Activated CD4-positive, alpha-beta T cell treated with anti-CD3 and anti-CD28 coated beads for 48 hours (primary cell): ENCODE results near the gene PHIP.
"Not testable (repeated sequence)": the region's sequence is repeated elsewhere in the genome, so short reads cannot be mapped to it uniquely, and the experiment has no call there.

Source experiments
- DNase-seq: peaks from one replicate; pipeline ENCODE4 v3.0.0-alpha.2; 2020

Gene PHIP

DNA sequence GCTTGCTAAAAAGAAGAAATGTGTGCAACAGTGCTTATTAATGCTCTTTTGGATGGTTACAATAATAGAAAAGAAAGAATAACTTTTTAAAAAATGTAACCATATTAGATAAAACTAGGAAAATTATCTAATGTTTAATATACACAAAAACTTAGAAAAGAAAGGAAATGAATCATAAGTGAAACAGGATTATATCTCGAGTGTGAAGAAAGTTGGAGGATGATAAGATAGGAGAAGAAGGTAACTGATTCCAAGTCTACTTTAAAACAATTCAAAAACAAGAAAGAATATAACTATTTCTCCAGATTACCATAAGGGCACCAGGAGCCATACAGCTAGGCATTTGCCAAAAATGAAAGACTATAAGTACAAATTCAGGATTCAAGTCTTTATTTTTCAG, 73.0 kb downstream of the PHIP start:
- no peak for DNase-seq

GRCh38 chr6:79004239-79004638, 73.8 kb downstream of the PHIP start:
- no peak for DNase-seq

DNA sequence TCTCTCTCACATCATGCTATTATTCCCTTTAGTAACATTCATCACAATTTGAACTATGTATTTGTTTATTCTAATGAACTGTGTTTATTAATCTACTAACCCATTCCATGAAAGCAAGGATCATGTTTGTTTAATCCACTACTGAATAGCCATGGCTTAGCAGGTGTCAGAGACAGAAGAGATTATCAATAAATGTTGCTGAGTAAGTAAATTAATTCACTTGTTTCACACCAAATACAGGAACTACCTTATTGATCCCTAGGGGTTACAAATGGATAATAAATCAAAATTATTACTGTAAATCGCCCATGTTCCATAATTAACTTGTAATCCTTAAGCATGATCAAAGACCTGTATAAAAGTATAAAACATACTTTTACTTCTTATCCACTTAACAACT, 76.6 kb downstream of the PHIP start:
- DNase-seq = no peak

- DNase-seq = no peak
These were observed 78.3 kb downstream of the PHIP start for GRCh38 chr6:78999737-79000136.

DNA sequence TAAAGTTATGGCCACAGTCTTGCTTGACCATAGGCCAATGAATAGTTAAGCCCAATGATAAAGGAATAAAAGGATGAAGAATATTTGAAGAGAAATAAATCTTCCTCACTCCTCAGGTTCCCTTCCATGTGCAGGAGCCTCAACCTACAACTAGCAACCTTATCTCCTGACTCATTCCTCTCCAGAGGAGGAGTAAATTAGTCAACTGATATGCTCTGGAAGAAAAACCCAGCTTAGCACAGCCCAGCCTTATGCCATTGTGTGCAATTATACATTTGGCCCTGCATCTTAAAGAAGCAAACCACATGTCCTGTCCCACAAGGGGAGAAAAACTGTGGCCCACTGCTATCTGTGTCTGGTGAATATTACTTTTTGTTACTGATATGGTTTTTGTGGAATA, 82.1 kb downstream of the PHIP start:
- DNase-seq = no peak

DNA sequence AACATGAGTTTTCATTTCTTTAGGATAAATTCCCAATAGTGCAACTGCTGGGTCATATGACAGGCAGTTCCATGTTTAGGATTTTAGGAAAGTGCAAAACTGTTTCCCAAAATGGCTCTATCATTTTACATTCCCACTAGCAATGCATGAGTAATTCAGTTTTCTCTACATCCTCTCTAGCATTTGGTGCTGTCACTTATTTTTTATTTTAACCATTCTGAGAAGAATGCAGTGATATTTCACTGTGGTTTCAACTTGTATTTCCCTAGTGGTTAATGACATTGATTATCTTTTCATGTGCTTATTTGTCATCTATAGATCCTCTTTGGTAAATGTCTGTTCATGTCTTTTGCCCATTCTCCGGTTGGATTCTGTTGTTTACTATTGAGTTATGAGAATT, 82.7 kb downstream of the PHIP start:
- DNase-seq = no peak

DNA sequence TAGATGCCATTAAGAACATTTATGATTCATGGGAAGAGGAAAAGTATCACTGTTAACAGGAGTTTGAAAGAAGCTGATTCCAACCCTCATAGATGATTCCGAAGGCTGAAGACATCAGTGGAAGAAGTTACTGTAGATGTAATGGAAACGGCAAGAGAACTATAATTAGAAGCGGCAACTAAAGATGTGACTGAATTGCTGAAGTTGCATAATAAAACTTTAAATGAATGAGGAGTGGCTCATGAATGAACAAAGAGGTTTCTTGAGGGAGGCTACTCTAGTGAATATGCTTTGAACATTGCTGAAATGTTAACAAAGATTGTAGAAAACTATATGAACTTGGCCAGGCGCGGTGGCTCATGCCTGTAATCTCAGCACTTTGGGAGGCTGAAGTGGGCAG, 84.1 kb downstream of the PHIP start:
- DNase-seq = no peak

DNA sequence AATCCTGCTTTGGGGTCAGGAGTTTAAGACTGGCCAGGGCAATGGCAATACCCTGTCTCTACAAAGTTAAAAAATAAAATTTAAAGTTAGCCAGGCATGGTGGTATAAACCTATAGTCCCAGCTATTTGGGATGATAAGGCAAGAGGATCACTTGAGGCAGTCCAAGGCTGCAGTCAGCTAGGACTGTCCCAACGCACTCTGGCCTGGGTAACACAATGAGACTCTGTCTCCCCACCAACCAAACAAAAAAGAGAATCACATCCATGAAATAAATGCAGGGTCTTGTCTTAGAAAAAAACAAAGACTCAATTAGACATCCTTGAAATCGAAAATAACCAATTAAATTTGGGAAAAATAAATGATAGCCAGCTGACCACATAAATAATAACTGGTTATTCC, 88.9 kb downstream of the PHIP start:
- no peak for DNase-seq

DNA sequence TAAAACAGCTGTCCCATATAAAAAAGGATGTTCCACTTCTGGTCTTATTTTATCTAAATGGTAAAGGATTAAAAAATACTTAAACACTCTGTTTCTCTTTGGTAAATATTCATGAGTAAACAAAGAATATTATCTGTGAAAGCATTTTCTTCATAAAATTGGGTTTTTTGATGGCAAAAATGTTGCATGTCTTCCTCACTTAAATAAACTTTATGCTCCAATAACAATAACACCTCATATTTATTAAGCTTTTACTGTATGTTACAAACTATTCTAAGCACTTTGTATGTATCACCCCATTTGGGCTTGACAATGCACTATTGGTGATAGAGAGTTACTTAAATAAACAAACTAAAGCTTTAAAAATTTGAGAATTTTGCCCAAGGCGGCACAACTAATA, 91.9 kb downstream of the PHIP start:
- DNase-seq = no peak

DNA sequence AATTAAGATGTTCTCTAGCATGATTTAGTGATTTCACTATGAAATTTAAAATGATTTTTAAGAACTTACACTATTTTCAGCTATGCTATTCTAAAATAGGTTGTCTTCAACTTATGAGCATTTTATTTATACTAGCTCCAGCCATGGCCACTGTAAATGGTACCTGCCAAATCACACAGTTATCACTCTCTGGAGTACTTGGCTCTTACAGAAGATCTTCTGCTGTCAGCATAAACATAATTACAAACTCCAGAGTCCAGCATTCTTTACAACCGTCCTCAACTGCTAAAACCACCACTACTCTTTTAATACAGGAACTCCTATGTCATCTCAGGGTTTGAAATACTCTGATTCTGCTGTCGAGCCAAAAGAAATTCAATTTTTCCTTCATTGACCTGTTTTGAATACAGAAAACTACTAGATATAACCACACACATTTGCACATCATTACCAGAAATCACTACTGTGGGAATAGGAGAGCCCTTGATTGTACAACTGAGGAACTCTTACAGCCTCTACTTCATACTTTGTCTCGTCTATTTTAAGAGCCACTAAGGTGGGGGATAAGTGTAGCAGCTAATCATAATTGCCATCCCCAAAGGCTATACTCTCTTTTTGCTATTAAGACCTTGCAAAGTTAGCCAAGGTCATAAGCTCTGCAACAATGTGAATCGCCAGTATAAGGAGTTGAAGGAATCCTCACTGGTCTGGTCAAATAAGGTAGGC, 93.7 kb downstream of the PHIP start:
- DNase-seq = no peak

- no peak for DNase-seq
These were observed 110.9 kb downstream of the PHIP start for GRCh38 chr6:78967191-78967590.

- no peak for DNase-seq
These were observed 111.5 kb downstream of the PHIP start for GRCh38 chr6:78966542-78966941.

DNA sequence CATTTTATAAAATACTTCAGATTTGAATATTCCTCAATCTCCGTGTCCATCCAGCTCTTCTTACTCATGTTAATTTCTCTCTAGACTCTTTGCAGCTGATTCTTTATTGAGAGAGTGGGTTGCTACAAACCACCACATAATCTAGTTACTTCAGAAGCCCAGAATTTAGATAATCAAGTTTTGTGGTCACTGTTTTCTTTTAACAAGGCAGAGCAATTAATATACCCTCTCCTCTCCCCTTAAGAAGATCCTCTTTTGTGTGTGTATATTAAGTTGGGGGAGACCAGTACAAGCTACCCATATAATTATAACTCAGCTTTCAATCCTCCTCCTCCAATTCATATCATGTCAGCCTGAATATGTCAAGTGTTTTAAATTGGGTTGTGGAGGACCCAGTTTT, 115.6 kb downstream of the PHIP start:
- DNase-seq = no peak

GRCh38 chr6:78954740-78955139, 123.3 kb downstream of the PHIP start:
- DNase-seq = no peak

DNA sequence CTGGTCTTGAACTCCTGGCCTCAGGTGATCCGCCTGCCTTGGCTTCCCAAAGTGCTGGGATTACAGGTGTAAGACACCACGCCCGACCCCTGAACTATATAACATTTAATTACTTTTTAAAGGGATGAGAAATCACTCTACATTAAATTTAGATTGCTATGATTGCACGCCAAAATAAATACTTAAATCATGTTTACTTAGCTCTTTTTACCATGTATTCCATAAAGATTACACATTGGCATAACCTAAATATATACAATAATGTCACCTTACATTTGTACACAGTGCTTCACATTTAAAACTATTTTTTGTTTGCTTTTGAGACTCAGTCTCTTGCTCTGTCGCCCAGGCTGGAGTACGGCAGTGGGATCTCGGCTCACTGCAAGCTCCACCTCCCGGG, 124.3 kb downstream of the PHIP start:
- no peak for DNase-seq

- no peak for DNase-seq
These were observed 125.7 kb downstream of the PHIP start for GRCh38 chr6:78952362-78952761.

DNA sequence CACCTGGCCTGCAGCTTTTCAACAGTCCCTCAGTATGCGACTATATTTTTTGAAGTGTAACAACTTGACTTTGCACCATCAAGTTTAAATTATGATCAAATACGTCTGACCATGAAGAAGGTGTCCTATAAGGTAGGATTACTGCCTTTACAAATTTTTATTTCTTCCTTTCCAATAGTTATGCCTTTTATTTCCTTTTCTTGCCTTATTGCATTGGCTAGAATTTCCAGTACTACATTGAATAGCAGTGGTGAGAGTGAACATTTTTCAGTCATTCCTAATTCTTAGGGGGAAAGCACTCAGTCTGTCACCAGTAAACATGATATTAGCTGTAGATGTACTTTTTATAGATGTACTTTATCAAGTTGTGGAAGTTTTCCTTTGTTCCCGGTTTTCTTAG, 129.3 kb downstream of the PHIP start:
- DNase-seq = no peak

- DNase-seq = no peak
These were observed 130.1 kb downstream of the PHIP start for GRCh38 chr6:78947962-78948361.

DNA sequence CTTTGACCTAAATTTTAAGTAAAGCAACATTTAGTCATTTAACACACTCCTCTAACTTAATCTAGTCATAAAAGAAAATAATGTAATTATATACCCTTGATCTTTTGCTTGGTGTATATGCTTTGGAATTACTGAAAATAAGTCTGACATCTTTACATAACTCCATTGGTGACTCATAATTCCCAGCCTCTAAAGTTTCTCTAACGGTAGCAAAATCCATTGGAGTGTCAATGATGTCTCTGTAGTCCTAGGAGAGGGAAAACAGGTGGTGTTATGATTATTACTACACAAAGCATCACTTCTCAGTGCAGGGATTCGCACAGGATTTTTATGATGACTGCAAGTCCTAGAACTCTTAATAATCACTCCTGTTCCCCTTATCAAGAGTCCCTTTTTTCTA, 130.5 kb downstream of the PHIP start:
- DNase-seq = no peak

DNA sequence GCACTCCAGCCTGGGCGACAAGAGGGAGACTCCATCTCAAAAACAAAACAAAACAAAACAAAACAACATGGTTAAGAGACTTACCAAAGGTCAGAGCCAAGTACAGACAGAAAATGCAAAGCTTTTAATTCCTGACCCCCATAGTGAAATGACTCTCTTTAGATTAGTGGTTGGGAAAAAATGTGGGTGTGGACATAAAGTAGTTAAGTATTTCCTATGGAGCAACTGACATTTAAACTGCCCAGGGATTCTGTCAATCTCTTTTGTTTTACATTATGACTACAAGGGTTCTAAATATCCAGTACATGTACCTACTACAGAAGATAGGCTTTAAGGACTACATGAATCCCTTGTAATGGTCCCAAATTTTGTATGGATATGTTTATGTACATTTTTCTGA, 135.6 kb downstream of the PHIP start:
- no peak for DNase-seq

DNA sequence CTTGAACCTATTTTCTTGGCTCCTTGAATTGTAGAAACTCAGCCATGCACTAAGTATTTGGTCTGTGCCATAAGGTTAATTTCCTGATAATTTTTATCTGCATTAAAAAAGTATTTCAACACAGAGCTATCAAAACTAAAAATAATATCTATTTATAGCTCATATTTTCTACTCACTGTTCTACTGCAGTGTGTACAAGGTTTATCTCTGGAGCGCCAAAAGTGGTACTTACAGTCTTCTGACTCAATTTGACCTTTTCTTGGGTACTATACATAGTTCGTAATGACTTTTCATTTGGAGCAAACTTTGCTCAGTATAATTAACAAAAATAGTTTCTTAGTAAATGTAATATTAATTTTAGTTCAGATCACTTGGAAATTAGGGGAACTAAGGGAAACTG, 141.5 kb downstream of the PHIP start:
- no peak for DNase-seq

GRCh38 chr6:78935553-78935952, 142.5 kb downstream of the PHIP start:
- no peak for DNase-seq

GRCh38 chr6:78925317-78925716, 152.7 kb downstream of the PHIP start:
- no peak for DNase-seq

DNA sequence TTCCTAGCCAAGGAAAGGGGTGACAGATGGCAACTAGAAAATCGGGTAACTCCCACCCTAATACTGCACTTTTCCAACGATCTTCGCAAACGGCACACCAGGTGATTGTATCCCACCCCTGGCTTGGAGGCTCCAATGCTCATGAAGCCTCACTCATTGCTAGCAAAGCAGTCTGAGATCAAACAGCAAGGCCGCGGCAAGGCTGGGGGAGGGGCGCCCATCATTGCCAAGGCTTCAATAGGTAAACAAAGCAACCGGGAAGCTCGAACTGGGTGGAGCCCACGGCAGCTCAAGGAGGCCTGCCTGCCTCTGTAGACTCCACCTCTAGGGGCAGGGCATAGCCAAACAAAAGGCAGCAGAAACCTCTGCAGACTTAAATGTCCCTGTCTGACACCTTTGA, 156.9 kb downstream of the PHIP start:
- DNase-seq = not testable (repeated sequence)

DNA sequence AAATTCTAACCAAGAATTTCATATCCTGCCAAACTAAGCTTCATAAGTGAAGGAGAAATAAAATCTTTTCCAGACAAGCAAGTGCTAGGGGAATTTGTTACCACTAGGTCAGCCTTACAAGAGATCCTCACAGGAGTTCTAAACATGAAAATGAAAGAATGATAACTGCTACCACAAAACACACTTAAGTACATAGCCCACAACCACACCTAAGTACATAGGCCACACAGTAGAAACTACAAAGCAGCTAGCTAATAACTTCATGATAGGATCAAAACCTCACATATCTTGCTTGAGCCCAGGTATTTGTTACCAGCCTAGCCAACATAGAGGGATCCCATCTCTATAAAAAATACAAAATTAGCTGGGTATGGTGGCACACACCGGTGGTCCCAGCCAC, 160.3 kb downstream of the PHIP start:
- DNase-seq = no peak

- DNase-seq = no peak
These were observed 161.6 kb downstream of the PHIP start for GRCh38 chr6:78916411-78916810.
